HG03558 (cell line): ENCODE results near the gene TTC28.

Experiments used
- ATAC-seq: cut with Tn5 transposase; IDR thresholded peaks from one replicate; pipeline ENCODE4 v1.9.1; 2021; ENCODE audit warnings: moderate number of reproducible peaks; ENCODE audit not compliant: unreplicated experiment; ENCODE audit errors: extremely low read depth

Gene TTC28

DNA sequence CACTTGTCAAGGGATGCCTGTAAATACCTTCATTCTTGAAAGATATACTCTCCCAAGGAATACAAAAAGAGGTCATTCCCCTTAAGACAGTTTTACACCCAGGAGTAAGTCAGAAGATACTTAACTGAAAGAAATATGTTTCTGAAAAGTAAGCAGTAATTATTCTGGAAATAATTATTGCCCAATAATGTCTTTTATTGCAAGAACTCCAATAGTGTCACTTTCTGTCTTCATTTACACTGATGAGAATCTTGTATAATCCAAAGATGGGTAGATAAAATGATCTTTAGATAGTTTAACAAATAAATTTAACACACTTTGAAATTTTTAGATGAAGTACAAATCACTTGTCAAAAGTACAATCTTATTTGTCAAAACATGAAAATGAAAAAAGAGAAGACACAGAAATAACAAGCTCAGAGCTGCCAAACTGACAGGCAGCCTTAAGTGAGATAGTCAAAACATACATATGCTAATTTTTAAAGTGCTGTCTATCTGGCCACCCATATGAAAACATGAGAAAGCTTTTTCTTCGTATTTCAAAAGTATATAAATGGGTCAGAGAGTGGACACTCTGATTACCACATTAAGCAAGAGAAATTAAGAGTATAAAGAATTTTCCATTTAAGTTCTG, 225.1 kb downstream of the TTC28 start:
- ATAC-seq: no peak

DNA sequence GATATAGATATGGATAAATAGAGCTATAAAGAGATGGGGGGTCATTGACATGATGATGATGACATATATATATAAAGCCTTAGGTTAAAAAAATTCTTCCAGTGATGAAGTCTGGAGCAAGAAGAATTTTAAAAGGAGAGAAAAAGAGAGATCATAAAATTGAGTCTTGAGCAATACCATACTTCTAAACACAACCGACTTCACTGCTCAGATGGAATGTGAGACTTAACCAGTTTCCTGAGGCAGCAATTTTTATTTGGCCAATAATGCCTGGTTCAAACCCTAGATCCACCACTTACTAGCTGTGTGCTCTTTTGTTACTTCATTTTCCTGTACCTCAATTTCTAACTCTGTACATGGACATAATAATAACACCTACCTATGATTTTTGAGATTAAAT, 229.5 kb downstream of the TTC28 start:
- ATAC-seq: no peak

DNA sequence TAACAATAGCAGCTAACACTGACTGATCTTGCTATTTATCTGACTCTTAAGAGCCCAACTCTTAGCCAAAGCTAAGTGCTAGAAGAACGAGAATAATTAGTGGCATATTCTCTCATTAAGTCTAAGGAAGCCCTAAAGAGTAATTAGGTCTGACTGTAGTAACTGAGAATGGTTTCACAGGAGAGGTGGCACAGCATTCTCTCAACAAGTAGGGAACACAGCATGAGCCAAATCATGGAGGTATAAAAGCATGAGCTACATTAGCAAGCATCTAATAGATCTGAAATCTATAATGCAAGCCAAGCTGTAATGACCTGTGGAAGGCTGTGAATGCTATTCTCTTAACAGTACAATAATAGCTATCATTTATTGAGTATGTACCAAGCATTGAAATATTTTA, 230.6 kb downstream of the TTC28 start:
- no peak for ATAC-seq

DNA sequence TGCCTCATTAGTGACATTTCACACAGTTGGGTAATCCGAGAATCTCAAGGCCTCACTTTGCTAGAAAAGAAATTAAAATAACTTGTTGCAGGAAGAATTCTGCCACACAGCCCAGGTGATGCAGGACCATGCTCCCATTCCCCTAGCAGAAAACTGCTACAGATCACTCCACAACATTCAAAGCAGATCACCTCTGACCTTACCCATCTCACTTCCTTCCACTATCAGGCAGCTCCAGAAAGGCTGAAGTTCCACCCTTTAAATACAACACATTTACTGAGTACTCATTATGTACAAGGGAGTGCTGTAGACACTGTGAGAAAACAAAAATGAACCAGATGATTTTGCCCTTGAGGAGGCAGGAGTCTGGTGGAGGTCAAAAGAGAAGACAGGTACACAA, 231.0 kb downstream of the TTC28 start:
- ATAC-seq: no peak

DNA sequence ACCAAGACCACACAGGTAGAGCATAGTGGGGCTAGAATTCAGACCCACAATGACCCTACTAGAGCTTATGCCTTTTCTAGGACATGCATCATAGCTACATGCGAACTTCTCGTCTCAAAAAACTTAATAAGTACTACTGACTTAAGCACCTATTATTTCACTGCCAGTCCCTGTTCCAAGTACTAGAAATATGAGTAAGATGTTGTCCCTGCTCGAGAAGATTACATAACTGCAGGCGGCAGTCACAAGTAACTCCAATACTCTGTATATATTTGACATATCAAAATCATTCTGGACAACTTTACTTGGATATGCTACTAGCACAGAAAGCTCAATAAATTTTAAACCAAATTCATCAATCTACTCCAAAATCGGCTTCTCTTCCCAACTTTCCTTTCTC, 235.0 kb downstream of the TTC28 start:
- ATAC-seq: no peak

DNA sequence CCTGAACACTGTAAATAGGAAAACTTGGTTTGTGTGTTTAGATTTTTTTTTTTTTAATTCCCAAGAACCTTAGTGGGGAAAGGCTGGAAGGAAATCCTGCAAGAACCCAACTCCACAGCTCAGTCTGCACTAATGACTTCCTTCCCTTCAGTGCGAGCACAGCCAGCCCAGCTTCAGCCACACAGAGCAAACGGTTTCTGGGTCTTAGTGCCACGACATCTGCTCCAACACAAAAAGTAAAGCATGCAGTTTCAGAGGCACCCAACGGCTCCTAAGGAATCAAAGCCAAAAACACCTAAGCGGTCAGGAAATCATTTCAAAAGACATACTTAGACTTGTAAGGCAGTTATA, 236.1 kb downstream of the TTC28 start:
- no peak for ATAC-seq

DNA sequence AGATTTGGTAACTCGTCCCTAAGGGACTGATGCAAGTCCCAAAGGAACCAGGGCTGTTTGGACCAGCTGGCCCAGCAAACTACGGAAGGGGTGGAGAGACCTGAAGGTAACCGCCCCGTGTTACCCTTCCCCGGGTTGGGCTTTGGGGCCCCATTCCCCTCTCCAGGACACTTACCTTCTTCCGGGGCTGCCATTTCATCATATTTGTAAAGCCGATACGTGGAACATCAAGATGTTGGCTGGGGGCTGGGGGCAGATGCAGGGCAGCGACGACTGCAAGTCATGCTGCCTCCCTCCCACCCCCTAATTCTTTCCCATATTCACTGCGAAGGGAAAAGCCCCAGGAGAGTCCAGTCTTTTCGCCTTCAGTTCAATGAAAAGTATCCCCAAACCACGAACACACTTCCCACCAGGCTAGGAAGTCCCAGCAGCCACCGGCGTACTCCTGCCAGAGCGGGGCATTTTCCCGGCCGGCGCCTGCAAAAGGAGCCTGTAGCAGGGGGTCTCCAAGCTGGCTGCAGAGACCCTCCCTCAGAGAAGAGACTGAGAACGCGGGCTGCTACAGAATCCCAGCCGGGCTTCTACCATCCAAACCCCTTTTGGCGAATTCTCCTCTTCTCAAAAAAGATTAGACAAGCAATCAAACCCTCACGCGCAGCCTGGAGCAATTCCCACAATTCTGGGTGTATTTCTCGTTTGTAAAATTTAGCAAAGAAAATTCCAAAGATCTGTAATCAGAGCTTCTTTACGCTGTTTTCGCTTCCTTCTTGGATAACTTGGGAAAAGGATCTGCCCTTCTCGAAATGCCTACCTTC, 236.7 kb downstream of the TTC28 start:
- no peak for ATAC-seq

DNA sequence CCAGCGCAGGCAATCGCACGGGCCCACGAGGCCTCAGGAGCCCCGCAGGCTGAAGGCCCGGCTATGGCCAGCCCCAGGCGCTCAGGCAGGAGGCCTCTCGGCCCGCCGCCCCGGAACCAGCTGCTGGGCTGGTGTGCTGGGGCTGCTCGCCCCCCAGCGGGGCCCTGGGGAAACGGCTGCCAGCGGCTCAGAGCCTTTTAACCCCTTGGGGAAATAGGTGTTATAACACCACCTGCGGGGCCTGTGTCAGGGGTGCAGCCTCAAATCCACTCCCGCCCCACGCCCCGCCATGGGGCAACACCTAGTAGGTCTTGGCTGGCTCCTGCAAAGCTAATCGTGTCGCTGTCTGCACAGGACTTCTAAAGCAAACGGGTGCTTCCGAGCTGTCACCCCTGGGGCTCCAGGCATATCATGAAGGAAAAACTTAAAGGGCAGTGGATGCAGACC, 237.4 kb downstream of the TTC28 start:
- ATAC-seq: no peak

DNA sequence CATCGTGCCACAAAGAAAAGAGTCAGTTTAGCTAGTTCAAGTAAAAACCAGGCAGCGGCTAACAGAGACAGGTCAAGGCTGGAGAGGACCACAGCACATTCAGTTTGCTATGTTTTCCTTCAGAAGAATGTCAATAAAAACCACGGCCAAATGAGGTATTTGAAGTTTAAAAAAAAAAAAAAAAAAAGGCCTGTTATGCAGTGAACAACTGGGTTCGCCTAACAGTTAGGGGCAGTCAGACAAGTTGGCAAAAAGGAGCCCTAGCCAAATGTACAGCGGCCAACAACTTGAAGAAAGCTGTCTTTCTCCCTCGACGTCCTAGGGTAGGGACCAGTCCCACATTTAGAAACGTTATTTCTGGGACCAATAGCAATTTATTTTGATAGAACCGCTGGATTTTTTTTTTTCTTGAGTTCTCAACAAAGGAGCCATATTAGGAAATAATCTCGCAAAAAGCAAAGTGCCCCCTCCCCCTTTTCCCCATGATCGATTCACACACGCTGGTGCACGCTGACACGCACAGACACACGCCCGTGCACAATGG, 237.8 kb downstream of the TTC28 start:
- ATAC-seq: no peak

DNA sequence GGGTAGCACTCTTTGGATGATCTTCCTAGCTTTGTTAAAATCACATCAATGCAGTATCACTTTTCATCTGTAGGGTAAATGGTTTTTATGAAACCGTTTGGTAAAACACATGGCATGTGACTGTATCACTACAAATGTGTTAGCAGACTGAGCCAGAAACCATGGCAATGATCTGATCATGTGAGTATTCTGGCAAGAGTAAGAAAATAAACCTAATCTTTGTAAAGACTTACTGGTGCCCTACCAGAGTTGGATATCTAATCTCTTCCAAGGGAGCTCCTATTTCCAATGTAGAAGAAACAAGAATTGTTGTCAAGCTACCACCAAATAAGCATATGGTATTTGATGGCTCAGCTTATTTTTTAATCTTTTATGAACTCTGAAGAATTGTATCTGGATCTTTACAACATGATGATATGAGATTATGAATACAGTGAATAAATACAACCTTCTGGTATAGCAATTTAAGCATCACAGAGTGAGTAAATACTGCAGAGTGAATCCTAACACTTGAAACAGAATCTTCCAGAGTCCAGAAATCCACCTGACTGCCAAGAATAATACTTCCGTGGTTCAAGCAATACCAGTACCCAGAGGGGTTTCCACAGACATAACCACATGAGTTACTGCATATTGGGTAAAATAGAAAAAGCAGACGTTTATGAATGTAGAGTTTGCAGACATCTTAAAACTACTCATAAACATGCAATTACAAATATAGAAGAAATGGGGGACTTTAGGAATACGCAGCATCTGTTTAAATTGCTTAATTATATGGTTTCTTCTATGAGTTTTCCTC, 238.8 kb downstream of the TTC28 start:
- no peak for ATAC-seq

DNA sequence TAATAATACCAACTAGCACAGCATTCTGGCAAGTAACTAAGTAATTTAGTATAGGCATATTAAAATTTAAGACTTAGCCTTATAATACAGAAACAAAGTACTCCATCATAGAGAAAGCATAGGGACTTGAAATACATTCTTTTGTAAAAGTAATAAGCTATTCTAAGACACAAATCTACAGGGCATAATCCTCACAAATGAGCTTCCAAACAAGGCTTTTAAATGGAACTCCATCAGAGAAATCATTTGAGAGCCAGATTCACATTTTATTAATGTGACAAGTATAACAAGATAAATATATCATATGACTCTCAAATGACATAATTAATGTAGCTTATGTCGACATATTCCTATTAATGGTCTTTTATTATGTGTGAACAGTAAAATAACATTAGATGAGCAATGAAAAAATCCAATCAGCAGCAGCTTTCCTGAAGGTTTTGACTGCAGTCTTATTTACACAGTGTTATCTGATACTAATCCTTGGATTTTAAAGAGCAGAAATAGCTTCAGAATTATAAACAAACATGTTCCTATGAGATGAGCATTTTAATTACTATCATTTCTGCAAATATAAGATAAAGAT, 241.4 kb downstream of the TTC28 start:
- ATAC-seq: no peak

DNA sequence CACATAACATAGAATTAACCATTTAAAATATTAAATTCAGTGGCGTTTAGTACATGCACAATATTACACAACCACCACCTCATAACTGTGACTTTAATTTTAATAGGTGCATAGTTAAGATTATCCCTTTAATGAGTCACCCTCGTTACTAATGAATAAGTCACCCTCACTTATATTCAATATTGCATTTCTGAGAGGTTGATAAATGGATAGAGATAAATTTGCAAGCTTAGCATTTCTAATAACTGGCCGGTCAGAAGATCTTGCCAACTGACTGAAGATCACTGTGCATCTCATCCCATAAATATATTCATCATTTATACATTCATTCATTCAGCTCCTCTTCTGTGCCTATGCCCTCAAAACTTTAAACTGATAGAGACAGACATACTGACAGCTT, 243.7 kb downstream of the TTC28 start:
- no peak for ATAC-seq

DNA sequence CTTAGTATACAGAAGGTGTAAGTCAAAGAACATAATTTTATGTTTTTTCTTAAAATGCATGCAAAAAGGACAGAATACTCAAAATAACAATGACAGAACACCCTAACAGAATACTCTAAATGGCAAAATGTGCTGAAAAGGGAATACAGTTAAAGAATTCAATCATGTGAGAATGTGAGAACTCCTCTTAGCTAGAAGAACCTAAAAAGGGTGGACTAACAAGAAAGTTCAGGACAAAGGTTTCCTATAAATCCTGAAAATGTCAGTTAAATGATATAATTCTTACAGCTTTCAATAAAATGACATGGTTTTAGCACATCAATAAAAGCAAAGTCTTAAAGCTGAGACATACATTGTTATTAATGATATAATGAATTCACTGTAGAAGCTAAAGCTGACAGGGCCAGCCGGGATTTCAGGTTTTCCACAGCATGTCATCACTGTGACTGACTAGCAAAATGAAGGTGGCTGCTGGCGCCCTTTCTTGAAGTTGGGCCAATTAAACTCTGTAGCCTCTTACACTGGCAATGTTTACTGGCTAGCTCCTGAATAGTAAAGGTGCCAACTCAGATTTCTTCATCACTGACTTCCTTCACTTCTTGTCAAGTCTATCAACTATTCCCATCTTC, 244.4 kb downstream of the TTC28 start:
- ATAC-seq: no peak

DNA sequence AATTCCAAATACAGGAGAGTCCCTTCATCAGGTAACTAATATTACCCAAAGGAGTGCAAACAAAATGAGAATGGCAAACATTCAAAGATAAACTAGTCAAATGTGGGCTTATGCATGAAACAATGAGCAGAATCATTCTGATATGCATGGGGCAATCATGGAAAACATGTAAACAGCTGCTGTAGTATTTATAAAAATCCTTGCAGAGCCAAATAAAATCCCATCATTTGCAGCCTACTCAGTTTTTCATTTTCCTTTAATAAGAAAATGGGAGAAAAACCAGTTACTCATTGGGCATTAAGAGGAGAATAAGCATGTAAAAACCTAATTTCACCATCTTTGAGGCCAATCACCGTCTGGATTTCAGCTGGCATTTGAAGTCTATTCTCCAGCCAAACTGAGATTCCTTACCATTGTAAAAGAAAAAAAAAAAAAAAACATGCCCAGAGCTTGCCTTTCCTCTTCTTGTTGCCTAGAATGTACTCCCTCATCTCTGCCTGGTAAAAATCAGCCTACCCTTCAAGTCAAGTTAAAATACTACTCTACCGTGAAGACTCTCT, 249.1 kb downstream of the TTC28 start:
- no peak for ATAC-seq

DNA sequence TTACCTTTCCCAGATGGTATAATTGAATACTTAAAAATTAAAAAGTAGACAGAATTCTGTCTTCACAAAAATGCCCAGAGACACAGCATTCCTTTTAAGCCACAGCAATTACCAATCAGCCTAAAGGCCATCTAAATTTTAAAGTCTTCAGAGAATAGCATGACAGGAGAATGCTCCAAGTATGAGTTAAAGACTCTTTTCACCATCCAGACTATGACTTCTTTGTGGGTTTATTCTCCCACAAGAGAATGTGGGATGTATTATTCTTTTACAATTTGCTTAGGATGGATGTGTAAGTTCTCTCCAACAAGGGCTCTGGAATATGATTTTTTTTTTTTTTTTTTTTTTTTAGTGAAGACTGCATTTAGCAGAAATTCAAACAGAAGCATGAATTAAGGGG, 249.9 kb downstream of the TTC28 start:
- ATAC-seq: no peak

DNA sequence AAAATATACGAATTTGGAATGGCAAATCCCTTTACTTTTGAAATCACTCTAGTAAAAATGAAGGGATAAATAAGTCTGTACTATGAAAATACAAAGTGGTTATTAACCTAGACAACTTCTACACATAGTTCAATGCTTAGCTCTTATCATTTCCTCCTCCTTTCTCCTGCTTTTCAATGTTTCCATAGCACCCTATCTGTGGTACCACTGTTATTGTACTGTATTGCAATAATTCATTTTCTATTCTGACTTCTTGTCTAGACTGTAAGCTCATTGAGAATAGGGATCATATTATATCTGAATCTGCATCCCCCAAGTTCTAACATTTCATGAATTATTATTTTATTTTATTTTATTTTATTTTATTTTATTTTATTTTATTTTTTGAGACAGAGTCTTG, 251.4 kb downstream of the TTC28 start:
- ATAC-seq: no peak

DNA sequence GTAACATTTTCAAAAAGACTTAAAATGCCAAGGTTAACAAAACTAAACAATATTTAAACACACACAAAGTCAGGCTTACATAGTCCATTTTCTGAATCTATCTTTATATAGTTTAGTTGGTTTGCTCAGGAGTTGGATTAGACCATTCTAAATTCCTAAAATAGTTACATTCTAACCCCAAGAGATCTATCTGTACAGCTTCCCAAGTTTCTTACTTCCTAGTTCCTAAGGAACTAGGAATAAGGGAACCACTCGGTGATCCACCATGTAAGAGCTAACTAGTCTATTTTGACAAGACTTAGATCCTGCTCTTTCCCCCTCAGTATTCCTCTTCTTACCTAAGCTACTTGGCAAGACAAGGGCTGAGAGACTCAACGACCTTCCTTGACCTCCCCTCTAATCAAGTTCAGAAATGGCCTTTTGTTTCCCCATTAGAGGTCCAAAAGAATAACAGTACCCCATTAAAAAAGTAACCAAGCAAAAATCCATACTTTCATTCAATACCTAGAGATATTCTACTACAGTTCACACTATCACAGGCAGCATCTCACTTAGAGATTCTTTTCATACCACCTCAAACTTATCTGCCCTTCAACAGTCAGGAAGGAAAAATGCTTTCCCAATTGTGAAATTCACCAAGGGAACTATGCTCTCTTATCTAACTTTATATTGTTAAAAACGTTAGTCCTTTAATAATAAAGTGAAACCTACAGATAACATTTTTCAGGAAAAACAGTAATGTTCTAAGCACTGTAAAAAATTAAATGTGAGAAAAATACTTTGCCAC, 253.1 kb downstream of the TTC28 start:
- no peak for ATAC-seq

DNA sequence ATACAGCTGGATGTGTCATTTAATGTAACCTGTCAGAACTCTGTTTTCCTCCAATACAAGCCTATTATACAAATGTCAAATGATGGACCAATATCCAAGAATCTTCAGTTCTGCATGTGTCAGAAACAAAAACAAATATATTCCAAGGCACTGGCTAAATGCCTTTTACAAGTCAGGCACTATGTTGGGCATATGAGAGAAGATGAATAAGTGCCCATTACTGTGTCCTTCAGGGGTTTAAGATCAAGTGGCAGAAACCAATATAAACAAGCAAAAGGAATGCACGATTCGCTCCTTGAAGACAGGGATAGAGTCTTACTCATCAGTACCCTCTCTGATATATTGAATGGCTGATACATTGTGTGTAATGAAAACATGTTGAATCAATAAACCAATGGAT, 254.4 kb downstream of the TTC28 start:
- no peak for ATAC-seq

DNA sequence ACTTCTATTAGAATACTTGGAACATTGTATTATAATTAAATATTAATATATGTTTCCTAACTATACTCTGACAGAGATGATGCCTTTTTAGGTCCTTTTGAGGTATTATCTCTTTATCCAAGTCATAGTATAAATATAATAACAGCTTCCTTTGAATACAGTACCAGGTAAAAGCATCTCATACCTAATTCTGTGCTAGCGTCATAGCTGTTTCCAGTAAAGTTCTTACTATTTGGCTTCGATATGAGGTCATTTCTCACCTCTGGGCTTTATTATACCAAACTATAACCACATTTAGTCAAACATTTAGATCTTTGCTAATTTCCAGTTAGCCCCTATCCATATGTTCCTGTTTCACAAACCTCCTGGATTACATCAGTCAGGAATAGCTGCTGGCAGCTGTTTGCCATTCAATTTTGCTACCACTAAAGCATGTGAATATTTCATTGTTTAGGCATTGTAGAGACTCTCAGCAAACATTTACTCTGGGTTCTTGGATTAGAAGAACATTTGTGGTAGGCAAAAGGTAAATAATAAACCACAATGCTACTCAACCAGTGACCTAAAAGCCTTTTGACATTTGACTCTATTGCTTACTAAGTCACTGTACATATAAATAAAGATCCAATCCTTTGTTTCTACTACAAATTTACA, 255.1 kb downstream of the TTC28 start:
- no peak for ATAC-seq
